Aorta (tissue), 5 donors: Measurements from ENCODE around the gene UMODL1. TPM values are rescaled to one million over a fixed set of nuclear protein-coding genes. Genes with fewer than 3 reads are reported as not detected.

Source experiments
- ATAC-seq: fragments of 200-7000 bp; cut with Tn5 transposase; one replicate; pipeline ENCODE4 v1.9.1; 2022; ENCODE audit warnings: moderate library complexity; ENCODE audit not compliant: low FRiP score
- DNase-seq, 2 donors: peaks; one replicate each; pipeline ENCODE4 v3.0.0-alpha.2; 2020
- H3K27ac ChIP-seq, 2 donors: one replicate each; pipeline ENCODE4 v1.5.1; 2013; ENCODE audit warnings: low read length in 2 of 2, mild to moderate bottlenecking in 2 of 2, moderate library complexity in 2 of 2, control low read depth in 1 of 2, inconsistent platforms in 1 of 2, low read depth in 1 of 2
- H3K27me3 ChIP-seq, 2 donors: one replicate each; pipeline ENCODE4 v1.6.1; 2013; ENCODE audit warnings: control low read depth in 1 of 2, low read length in 1 of 2, mild to moderate bottlenecking in 1 of 2, moderate library complexity in 1 of 2; ENCODE audit not compliant: insufficient read depth in 2 of 2, control insufficient read depth in 1 of 2
- H3K36me3 ChIP-seq, 2 donors: one replicate each; pipeline ENCODE4 v1.6.1; 2013; ENCODE audit warnings: control low read depth in 1 of 2, low read length in 1 of 2, mild to moderate bottlenecking in 1 of 2; ENCODE audit not compliant: insufficient read depth in 2 of 2, control insufficient read depth in 1 of 2
- H3K4me1 ChIP-seq, 2 donors: one replicate each; pipeline ENCODE4 v1.6.1; 2013; ENCODE audit warnings: low read length in 2 of 2, control low read depth in 1 of 2, mild to moderate bottlenecking in 1 of 2, moderate library complexity in 1 of 2; ENCODE audit not compliant: insufficient read depth in 2 of 2, control insufficient read depth in 1 of 2
- H3K4me3 ChIP-seq, 2 donors: one replicate each; pipeline ENCODE4 v1.5.1; 2013; ENCODE audit warnings: low read length in 2 of 2, control low read depth in 1 of 2, mild to moderate bottlenecking in 1 of 2
- H3K9me3 ChIP-seq: one replicate; pipeline ENCODE4 v1.6.1; 2013; ENCODE audit warnings: mild to moderate bottlenecking, low read length; ENCODE audit not compliant: control insufficient read depth
- WGBS, 2 donors: extraction: QIAGEN DNeasy Blood & Tissue Kit; methylation state at CpG; one replicate each; pipeline ENCODE4 v1.1.7; 2013; 5-methylcytosine and 5-hydroxymethylcytosine counted together
- intact Hi-C, 2 donors: fragments of 100-400 bp; cut with DNase I; formaldehyde crosslinking; loops; one replicate each; pipeline versions ENCODE4 v1.14.2 to v1.15.0; 2022
- polyA plus RNA-seq, 2 donors: library from polyadenylated mRNA; stranded (reverse); fragments of 200-250 nt; gene quantifications; one replicate each; pipeline ENCODE4 v1.2.3, GENCODE V29; 2013
- total RNA-seq, 2 donors: library from RNA; stranded (reverse); fragmentation: NEBNext Ultra II Directional; extraction: Animal tissue kit (Norgen Biotek cat#: 25700); gene quantifications; one replicate each; pipeline ENCODE4 v1.2.1, GENCODE V29; 2021
- donor health status: healthy with polysubstance abuse.
- donor health status: Bipolar disorder and iron deficiency.
- donor health status: DM: no; HTN: no; CAD: no.
- donor health status: DM: no; HTN: no; CAD: no.
- donor health status: DM: yes; HTN: yes; CAD: no.

UMODL1 gene
- total and polyA plus RNA-seq, 4 donors = 0.45 TPM; not detected in 3

- WGBS, 2 donors = 60 to 61% methylated on average over 29 of the region's 29 CpGs
- Histone ChIP-seq H3K36me3 (no peaks in the 10 kb centered on the region), H3K9me3 (no peaks in the 10 kb centered on the region), H3K4me1 (no peaks in the 10 kb centered on the region), H3K27me3 (no peaks in the 10 kb centered on the region), H3K27ac (no peak overlapping the region), H3K4me3 (no peak overlapping the region)
- intact Hi-C loops = no loop called here
- ATAC-seq (no peak), DNase-seq (peak in 1 of 2 donors; percentile 37)
Observed at GRCh38 chr21:42125571-42126544, 54.7 kb downstream of the UMODL1 start.

- intact Hi-C loops = no loop called here
- Histone ChIP-seq H3K27me3 (no peaks in the 10 kb centered on the region), H3K36me3 (no peaks in the 10 kb centered on the region), H3K4me3 (no peak overlapping the region), H3K27ac (no peak overlapping the region), H3K4me1 (no peaks in the 10 kb centered on the region), H3K9me3 (no peaks in the 10 kb centered on the region)
- ATAC-seq = no peak
- peak; percentile 43 to 47 for DNase-seq
- 70 to 77% methylated on average over 36 of the region's 36 CpGs for WGBS, 2 donors
Observed at GRCh38 chr21:42127164-42128150, 56.3 kb downstream of the UMODL1 start.

GRCh38 chr21:42129300-42130266 is 58.5 kb downstream of the UMODL1 start:
- intact Hi-C loops = no loop called here
- H3K4me1 ChIP-seq = no peaks in the 10 kb centered on the region
- no peaks in the 10 kb centered on the region for H3K36me3 ChIP-seq
- H3K9me3 ChIP-seq = no peaks in the 10 kb centered on the region
- DNase-seq (peak in 1 of 2 donors; percentile 15), ATAC-seq (no peak)
- H3K27ac ChIP-seq = no peak overlapping the region
- H3K4me3 ChIP-seq = no peak overlapping the region
- no peaks in the 10 kb centered on the region for H3K27me3 ChIP-seq
- 74 to 82% methylated on average over 11 of the region's 11 CpGs for whole genome bisulfite sequencing, 2 donors

- Histone ChIP-seq H3K27me3 (no peaks in the 10 kb centered on the region), H3K4me1 (no peaks in the 10 kb centered on the region), H3K27ac (no peak overlapping the region), H3K9me3 (no peaks in the 10 kb centered on the region), H3K36me3 (no peaks in the 10 kb centered on the region), H3K4me3 (no peak overlapping the region)
- intact Hi-C loops = no loop called here
- DNase-seq (peak in 1 of 2 donors; percentile 24), ATAC-seq (no peak)
- WGBS, 2 donors = 67 to 71% methylated on average over 6 of the region's 6 CpGs
Observed at GRCh38 chr21:42130441-42130840, 59.3 kb downstream of the UMODL1 start.

- intact Hi-C loops = no loop called here
- no peak for DNase-seq
Observed at GRCh38 chr21:42132183-42132582, 61.1 kb downstream of the UMODL1 start.

GRCh38 chr21:42133131-42133530 is 62.0 kb downstream of the UMODL1 start:
- no peaks in the 10 kb centered on the region for H3K4me1 ChIP-seq
- peak in 1 of 2 donors; percentile 21 for DNase-seq
- H3K9me3 ChIP-seq = no peaks in the 10 kb centered on the region
- WGBS, 2 donors = 85 to 87% methylated on average over 8 of the region's 8 CpGs
- H3K4me3 ChIP-seq = no peak overlapping the region
- no peaks in the 10 kb centered on the region for H3K27me3 ChIP-seq
- no peak overlapping the region for H3K27ac ChIP-seq
- intact Hi-C loops = no loop called here
- ATAC-seq = no peak
- no peaks in the 10 kb centered on the region for H3K36me3 ChIP-seq

More at GRCh38 chr21:42132183-42132582, 61.1 kb downstream of the UMODL1 start:
- H3K27ac ChIP-seq = no peak overlapping the region
- H3K4me1 ChIP-seq = no peaks in the 10 kb centered on the region
- no peaks in the 10 kb centered on the region for H3K9me3 ChIP-seq
- no peaks in the 10 kb centered on the region for H3K36me3 ChIP-seq
- no peak overlapping the region for H3K4me3 ChIP-seq
- ATAC-seq = no peak
- H3K27me3 ChIP-seq = no peaks in the 10 kb centered on the region
- WGBS, 2 donors = 38 to 95% methylated on average over 1 of the region's 1 CpG

- no peak overlapping the region for H3K4me3 ChIP-seq
- no peaks in the 10 kb centered on the region for H3K36me3 ChIP-seq
- intact Hi-C loops = no loop called here
- ATAC-seq (no peak), DNase-seq (peak; percentile 43 to 64)
- H3K4me1 ChIP-seq = no peaks in the 10 kb centered on the region
- H3K9me3 ChIP-seq = no peaks in the 10 kb centered on the region
- H3K27ac ChIP-seq = no peak overlapping the region
- H3K27me3 ChIP-seq = no peaks in the 10 kb centered on the region
- 50 to 55% methylated on average over 14 of the region's 14 CpGs for WGBS, 2 donors
Observed at GRCh38 chr21:42135386-42136052, 64.4 kb downstream of the UMODL1 start.
